Activated naive CD8-positive, alpha-beta T cell treated with anti-CD3 and anti-CD28 coated beads, Interleukin-2, amount 50 U/mL, for 16 hours (primary cell): ENCODE results near the gene ZNF691.
"Not testable (repeated sequence)": the region's sequence is repeated elsewhere in the genome, so short reads cannot be mapped to it uniquely, and the experiment has no call there.

Experiments
- DNase-seq: peaks from one replicate; pipeline ENCODE4 v3.0.0-alpha.2; 2020; ENCODE audit warnings: low read depth, low spot score

ZNF691 gene, protein sequence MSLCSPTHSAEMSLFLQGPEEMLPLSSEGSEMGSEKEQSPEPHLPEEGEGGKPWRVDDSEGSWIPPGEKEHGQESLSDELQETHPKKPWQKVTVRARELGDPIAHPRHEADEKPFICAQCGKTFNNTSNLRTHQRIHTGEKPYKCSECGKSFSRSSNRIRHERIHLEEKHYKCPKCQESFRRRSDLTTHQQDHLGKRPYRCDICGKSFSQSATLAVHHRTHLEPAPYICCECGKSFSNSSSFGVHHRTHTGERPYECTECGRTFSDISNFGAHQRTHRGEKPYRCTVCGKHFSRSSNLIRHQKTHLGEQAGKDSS

DNA sequence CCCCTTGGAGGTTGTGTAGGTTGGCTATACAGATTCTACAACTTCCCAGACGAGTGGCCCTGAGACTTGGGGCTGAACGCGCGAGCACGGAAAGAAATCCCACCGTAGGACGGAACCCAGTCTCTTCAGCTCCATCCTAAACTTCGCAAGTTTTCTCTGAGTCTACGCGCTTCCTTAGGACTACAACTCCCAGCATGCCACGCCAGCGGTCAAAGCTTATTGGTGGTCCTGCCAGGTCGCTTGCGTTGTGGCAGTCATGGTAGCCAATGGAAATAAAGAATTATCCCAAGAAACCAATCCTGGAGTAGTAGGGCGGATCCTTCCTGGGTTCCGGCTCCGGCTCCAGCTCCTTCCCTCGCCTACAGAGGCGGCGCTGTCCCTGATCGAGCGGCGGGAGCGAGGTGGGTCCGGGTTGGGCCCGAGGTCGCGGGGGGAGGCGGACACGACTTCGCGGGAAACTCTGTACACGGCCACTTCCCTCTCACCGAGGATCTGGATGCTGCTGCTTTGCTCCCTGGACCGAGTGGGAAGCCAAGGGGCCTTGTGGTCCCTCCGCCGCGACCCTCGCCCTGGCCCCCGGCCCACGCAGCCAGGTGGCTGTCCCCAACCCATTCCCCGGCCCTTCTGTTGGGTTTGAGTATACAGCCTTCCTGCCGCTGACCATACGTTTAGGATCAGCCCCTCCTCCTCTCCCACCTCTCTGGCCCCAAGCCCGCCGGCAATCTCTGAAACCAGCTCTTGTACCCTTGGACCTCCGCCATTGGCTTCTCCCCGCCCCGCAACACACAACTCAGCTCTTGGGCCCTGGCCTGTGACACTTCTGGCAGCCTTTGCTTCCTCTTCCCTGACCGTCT is at the start of gene ZNF691:
Gene ZNF691 (plus strand): TSS at position 357 of the 854 bp plus-strand sequence. CDS start 3,046 bp downstream, outside the sequence.
- peak; percentile 71 for DNase-seq

DNA sequence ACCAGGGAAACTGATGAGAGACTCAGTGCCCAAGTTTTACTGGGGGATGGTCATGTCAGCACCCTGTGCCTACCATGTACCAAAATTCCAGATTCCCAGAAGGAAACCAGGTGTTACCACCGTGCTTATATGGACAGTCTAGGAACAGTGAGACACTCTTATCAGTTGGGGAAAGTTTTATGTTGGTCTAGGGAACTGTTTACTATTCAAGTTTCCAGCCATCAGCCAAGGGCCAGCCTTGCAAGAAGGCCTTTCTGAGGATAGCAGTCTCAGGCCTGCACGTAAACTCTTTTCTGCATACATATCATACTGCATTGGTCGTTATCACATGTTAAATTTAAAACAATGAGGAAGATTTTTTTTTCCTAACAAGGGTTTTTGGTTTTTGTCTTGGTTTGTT is 49.0 kb upstream of the ZNF691 start:
- DNase-seq, result no peak

DNA sequence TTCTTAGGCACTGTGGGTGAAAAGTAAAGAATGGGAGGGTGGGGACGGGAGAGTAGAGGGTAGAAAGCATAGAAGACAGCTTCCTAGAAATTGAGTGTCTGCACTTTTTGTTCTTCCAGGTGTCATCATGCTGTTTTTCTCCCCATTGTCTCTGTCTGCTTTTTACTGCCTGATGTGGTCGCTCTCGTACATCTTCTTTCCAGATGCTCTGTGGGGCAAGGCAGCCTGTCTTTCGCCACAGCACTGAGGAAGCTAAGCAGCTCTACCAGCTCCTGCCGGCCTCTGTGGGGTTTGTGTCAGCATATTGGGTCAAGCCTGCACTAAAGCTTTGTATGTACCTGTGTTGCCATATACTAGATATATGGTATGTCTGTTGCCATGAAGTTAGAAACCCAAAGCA is 48.4 kb upstream of the ZNF691 start:
- DNase-seq, result no peak

DNA sequence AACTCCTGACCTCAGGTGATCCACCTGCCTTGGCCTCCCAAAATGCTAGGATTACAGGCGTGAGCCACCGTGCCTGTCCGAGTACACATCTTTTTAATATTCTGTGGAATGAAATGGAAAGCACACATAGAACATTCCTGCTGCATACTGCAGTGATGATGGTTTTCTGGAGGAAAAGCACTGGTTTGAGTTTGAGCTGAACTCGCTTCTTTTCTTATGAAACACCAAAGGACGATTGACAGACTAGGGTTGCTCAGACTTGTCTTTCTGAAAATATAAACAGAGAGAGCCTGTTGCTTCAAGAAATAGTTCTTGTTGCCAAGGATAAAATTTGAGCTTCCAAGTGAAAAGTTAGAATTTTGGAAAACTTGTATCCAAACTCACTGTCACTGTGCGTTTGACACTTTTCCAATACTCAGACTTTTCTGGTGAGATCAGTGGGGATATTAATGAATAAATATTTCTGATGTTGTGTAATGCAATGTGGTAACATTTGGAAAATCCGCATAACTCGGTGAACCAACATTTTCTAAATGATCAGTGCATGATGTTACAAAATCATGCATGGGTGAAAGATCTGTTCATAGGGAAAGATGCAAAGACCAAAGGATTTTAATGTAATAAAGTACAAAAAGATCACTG is 44.5 kb upstream of the ZNF691 start:
- no peak for DNase-seq

DNA sequence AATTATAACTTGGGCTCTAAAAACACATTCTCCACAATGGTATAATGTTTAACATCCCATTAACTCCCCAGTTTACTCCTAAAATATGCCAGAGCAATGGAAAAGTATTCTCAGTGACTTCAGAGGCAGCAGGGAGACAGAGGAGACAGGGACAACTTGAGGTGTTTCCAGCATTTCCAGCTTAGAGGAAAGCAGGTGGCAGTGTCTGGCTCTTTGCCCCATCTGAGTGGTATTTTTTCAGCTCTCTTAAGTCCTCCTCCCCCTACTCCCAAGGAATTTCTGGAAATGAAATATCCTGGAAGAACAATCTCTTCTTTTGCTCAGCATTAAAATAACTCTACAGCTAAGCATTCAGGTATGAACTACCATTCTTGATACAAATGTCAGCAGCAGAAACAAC is 40.2 kb upstream of the ZNF691 start:
- DNase-seq, result no peak

DNA sequence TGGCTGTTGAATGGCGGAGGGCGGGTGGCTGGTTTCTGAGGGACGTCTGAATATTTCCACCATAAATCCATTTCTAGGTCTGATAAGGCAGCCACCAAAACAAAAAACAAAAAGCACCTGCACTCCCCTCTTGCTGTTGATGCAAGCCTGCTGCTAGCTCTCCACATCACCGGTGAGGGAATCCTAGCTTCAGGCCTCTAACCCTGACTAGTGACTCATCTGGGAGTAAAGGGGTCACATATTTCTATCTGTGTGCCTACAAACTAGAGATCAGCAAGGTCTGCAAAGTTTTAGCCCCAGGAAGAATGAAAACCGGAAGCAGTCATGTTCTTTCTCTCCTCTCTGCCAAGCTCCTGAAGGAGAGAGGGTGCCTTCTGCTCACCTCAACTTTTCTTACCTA is 39.8 kb upstream of the ZNF691 start:
- no peak for DNase-seq

DNA sequence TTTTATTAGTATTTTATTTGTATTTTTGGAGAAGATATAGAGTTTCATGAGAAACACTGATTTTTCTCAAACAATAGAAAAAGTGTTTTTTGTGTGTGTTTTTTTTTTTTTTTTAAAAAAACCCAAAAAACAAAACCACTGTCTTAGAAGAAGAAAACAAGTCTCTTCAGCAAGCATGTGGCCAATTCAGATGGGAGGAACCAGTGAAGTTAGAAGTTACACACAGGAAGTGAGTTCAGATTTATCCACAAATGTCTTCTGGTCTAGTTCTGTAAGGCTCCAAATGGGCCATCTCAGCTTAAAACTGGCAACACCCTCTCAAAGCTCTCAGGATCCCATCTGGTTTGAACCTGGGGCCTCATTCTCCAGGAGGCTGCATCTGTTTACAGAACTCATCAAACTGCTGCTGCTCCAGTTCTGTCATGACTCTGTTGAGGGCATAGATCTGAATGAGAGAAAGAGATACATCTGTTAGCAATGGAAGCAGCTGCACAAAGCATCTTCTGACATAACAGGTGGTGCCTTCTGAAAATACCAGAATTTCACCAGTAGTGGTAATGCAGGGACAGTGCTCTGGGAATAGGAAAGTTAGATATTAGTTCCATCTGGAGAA is 39.3 kb upstream of the ZNF691 start:
- no peak for DNase-seq

DNA sequence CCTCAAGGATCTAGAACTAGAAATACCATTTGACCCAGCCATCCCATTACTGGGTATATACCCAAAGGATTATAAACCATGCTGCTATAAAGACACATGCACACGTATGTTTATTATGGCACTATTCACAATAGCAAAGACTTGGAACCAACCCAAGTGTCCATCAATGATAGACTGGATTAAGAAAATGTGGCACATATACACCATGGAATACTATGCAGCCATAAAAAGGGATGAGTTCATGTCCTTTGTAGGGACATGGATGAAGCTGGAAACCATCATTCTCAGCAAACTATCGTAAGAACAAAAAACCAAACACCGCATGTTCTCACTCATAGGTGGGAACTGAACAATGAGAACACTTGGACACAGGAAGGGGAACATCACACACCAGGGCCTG is 31.6 kb upstream of the ZNF691 start:
- DNase-seq, result not testable (repeated sequence)

DNA sequence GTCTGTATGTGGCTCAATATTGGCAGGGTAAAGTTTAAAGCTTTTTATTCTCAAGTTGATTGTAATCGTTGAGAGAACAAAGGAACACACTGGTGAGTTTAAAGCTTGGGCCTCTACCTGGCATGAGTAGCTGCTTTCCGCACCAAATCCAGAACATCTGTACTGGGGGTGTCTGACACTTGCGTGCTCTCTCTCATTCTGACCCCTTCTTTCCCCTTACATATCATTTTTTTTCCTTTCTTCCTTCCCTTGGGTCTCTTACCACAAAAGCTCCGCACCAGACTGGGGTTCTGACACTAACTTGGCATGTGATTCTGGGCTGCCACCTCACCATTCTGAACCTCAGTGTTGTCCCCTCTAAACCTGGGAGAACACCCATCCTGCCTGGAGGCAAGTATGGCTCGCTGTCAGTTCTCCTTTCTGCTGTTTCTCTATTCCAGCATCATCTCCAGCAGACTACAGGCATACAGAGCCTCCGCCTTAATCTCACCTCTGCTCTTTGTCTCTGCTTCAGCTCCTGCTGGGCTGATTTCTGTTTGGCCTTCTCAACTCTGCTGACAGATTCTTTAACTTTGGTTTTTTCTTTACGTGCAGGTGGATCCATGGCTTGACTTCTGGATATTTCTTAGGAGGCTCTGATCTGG is 30.4 kb upstream of the ZNF691 start:
- DNase-seq, result no peak

DNA sequence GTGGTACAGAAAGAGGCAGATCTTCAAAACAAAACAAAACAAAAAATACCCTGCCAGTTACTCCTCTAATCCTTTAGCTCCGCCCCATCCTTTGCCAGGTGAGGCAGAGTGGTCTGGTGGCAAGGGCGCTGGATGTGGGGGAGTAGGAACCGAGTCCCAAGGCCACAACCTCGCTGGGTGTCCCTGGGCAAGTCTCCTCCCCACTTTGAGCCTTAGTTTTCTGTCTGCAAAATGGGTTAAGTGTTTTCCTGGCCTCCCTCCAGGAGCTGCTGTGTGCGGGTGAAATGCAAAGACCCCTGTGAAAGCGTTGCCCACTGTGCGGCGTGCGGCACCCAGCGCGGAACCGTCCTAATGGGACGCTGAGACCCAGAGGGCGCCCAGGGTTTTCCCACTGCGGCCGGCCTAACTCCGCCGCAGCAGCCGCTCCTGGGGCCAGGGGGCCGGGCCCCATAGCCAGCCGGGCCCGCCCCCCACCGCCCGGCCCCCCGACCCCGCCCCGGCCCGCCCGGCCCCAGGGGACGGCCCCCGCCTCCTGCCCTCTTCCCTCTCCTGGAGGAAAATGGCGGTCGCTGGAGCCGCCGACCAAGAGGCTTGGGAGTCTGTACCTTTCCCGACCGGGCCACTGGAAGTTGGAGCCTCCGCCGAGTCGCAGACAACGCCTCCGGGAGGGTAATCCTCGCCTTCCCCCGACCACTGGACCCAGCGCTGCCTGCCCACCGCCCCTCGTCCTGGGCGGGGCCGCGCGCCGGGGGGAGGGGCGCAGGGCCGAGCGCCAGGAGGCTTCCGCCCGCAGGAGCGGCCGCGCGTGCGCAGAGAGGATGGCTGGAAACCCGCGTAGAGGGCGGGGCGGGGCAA is 29.6 kb upstream of the ZNF691 start, which contains the start of the genes ERMAP and SVBP:
Gene ERMAP (plus strand): TSS at position 538 of the 855 bp plus-strand sequence. CDS start 13,327 bp downstream, outside the sequence.
Gene SVBP (minus strand): TSS at position 813 of the 855 bp plus-strand sequence. CDS start 853 bp downstream, outside the sequence.
- peak; percentile 83 for DNase-seq

DNA sequence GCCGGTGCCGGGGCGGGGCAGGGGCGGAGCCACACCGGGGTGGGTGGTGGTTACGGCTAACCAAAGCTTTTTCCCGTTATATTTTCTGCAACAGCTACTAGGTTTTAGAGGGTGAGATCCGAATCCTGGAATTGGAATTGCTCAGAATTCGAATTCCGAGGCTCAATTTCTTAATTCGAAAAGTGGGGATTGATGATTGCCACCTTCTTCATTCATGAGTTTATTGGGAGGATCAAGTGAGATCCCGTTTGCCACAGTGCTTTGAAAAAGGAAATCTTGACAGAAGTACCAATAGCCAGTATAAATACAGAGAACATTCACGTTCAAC is 29.0 kb upstream of the ZNF691 start:
- no peak for DNase-seq

DNA sequence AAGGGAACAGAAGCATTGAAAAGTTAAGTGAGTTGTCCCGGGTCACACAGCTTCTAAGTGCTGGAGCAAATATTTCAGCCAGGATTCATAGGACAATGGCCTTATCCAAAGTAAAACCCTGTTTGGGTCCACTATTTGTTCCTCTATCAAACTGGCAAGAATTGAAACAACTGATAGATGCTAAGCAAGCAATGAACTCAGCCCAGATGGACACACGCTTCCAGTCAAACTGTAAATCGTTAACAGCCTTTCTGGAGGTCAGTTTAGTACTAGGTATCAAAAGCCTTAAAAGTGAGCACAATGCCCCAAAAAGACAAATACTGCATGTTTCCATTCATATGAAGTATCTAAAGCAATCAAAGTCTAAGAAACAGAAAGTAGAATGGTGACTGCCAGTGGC is 28.4 kb upstream of the ZNF691 start:
- no peak for DNase-seq

DNA sequence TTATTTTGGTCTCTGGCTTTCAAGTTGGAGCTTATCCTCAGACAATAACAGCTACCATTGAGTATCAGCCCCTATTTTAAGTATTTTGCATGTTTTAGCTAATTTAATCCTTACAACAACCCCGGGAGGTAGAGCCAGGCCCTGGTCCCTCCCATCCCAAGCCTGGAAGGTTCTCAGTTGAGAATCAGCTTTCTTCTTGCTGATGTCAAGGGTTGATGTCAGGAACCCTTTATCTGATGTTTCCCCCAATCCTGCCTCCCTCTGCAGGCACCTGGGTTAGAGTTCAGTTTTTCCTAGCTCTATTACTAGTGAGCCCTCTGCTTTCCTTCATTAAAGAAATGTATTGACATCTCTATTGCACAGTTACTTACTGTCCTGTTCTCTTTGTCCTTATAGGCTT is 25.6 kb upstream of the ZNF691 start:
- DNase-seq, result no peak

DNA sequence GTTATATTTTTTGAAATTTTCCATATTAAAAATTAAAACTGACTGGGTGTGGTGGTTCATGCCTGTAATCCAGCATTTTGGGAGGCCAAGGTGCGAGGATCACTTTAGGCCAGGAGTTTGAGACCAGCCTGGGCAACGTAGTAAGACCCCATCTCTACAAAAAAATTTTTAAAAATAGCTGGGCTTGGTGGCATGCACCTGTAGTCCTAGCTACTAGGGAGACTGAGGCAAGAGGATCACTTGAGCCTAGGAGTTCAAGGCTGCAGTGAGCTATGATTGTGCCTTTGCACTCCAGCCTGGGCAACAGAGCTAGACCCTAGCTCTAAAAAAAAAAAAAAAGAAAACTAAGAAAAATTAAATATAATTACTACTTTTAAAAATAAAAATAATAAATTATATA is 24.7 kb upstream of the ZNF691 start:
- no peak for DNase-seq

DNA sequence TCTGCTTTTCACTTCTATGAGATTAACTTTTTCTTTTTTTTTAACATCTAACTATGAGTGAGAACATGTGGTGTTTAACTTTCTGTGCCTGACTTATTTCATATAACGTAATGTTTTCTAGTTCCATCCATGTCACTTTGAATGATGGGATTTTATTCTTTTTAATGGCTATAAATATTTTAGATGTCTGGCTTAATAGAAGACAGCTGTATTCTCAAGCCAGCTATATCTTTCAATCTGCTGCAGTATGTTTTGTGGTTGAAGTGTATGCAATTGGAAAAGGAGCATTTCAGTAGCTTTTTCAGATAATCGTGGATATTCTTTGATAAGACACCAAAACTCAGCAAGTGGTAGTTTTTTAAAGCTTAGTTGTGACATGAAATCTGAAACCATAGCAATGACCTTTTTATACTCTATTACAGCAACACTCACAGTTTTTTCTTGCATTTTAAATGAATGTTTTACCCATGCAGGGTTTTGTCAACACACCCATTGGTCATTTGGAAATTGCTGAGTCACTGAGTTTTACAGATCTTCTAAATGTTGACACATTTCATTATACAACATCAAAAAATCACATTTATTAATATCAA is 23.5 kb upstream of the ZNF691 start:
- no peak for DNase-seq

DNA sequence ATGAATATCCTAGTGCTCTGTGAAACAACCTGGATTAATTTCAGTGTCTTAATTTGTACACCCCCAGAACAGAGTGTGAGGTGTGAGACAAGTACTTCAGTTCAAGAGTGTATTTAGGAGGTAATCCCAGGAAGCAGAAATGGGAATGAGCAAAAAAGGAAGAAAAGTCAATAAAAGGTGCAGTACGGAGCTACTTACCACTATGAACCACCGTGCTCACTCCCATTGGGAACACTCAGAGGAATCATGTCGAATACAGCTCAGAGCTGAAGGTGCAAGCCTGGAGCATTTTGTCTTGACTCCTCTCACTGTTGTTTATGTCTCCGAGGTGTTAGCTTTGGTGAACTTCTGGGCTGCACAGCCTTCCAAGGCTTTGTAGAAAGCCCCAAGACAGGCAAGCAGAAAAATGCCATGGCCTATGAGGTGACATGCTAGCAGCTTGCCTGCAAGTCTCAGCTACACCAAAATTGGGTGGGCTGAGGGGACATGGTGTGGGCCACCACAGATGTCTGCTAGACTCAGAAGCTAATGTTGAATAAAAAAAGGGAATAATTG is 21.9 kb upstream of the ZNF691 start:
- DNase-seq, result no peak

DNA sequence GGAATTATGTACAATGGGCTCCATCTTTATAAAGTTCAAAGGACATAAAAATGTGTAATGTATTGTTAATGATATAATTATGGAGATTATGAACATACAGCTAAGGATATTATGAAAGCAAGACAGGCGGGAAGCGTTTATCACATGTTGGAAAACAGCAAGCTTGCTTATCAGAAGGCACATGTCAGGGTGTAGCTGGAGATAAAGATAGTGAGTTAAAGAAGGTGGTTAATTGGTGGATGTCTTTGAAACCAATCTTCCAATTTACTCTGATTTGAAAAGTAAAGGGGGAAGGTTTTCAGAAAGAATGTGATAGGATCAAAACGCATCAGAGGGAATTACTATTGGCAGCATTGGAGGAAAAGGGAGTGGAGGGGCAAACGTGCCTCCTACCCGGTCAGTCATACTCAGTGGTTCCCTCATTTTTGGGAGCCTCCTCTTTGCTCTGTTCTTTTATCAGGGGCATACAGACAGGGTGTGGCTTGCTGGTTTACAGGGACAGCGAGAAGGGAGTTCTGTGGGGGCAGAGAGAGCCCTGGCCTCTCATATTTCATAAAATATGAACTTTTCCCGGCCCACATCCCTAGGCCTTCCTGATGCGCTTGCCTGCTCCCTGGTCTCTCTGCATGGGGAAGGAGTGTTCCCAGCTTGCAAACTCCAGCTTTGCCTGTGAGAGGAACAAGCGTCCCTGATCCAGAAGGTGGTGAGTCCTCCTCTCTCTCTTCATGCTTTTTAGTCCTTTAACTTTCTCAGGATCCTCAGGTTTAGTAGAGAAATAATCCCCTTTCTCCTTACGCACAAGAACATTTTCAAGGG is 21.2 kb upstream of the ZNF691 start:
- no peak for DNase-seq

DNA sequence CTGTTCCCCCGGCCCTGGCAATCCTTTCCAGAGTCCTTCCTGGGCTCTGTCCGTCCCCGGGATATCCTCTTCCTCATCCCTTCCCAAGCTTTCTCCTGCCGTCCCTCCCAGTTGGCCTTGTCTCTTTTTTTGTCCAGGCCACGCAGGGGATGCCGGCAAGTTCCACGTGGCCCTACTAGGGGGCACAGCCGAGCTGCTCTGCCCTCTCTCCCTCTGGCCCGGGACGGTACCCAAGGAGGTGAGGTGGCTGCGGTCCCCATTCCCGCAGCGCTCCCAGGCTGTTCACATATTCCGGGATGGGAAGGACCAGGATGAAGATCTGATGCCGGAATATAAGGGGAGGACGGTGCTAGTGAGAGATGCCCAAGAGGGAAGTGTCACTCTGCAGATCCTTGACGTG is 15.8 kb upstream of the ZNF691 start:
- DNase-seq, result no peak

DNA sequence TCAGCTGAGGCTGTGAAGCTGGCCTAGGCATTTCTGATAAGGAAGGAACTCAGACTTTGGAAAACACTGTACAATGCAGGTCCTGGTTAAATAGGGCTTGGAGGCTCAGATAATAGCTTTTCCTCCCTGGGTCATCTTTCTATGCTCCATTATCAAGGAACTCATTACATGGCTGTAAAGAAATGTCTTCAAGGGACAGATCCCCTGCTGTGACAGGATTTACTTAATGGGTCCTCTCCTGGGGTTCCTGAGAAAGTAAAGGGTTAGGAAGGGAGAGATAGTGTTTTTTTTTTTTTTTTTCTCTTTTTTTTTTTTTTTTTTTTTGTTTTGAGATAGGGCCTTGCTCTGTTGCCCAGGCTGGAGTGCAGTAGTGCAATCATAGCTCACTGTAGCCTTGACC is 15.1 kb upstream of the ZNF691 start:
- DNase-seq, result no peak
